ENCODE data around the gene DIS3L2. TPM values are rescaled to one million over a fixed set of nuclear protein-coding genes. Genes with fewer than 3 reads are reported as not detected.

Gene DIS3L2
- total RNA-seq, 1 donor from 2014 or later: 32.2 TPM

GRCh38 chr2:232183279-232183678 is 221.8 kb downstream of the DIS3L2 start:
- Histone ChIP-seq H3K36me3 (no peaks in the 10 kb centered on the region), H3K27ac (no peak overlapping the region), H3K27me3 (no peaks in the 10 kb centered on the region), H3K9me3 (no peaks in the 10 kb centered on the region), H3K4me1 (no peaks in the 10 kb centered on the region), H3K4me3 (no peak overlapping the region)
- DNase-seq (ENCODE audit: extremely low spot score in 2 of 2): no peak
- intact Hi-C loops (cut with DNase I): no loop called here
- TF ChIP-seq POLR2AphosphoS5 (IDR thresholded peaks at IDR 0.05; ENCODE audit: insufficient read depth in 1 of 2, low read depth in 1 of 2) (no peak), CTCF (IDR thresholded peaks at IDR 0.05) (no peak), POLR2A (IDR thresholded peaks at IDR 0.05) (no peak)

- Histone ChIP-seq H3K4me3 (no peak overlapping the region), H3K27me3 (no peaks in the 10 kb centered on the region), H3K36me3 (no peaks in the 10 kb centered on the region), H3K4me1 (no peaks in the 10 kb centered on the region), H3K9me3 (no peaks in the 10 kb centered on the region), H3K27ac (no peak overlapping the region)
- TF ChIP-seq POLR2AphosphoS5 (IDR thresholded peaks at IDR 0.05; ENCODE audit: insufficient read depth in 1 of 2, low read depth in 1 of 2): no peak
- no peak for TF ChIP-seq POLR2A (IDR thresholded peaks at IDR 0.05)
- TF ChIP-seq CTCF (IDR thresholded peaks at IDR 0.05): no peak
- intact Hi-C loops (cut with DNase I): no loop called here
- no peak for DNase-seq (ENCODE audit: extremely low spot score in 2 of 2)
Measured at GRCh38 chr2:232184346-232184745, 222.8 kb downstream of the DIS3L2 start.

- intact Hi-C loops (cut with DNase I): no loop called here
Measured at GRCh38 chr2:232190796-232191195, 229.3 kb downstream of the DIS3L2 start.

GRCh38 chr2:232195487-232195886 is 234.0 kb downstream of the DIS3L2 start:
- Histone ChIP-seq H3K9me3 (peaks cover 7% of the 10 kb centered on the region), H3K4me1 (no peaks in the 10 kb centered on the region), H3K36me3 (peaks cover 0 to 4% of the 10 kb centered on the region in 2 donors), H3K4me3 (no peak overlapping the region), H3K27me3 (no peaks in the 10 kb centered on the region), H3K27ac (no peak overlapping the region)
- TF ChIP-seq CTCF (IDR thresholded peaks at IDR 0.05): no peak
- TF ChIP-seq POLR2A (IDR thresholded peaks at IDR 0.05): no peak
- TF ChIP-seq POLR2AphosphoS5 (IDR thresholded peaks at IDR 0.05; ENCODE audit: insufficient read depth in 1 of 2, low read depth in 1 of 2): no peak
- DNase-seq (ENCODE audit: extremely low spot score in 2 of 2): no peak
- intact Hi-C loops (cut with DNase I): no loop called here

More at GRCh38 chr2:232190796-232191195, 229.3 kb downstream of the DIS3L2 start:
- Histone ChIP-seq H3K9me3 (peaks cover 7% of the 10 kb centered on the region), H3K36me3 (no peaks in the 10 kb centered on the region), H3K27me3 (no peaks in the 10 kb centered on the region), H3K4me1 (no peaks in the 10 kb centered on the region), H3K4me3 (no peak overlapping the region), H3K27ac (no peak overlapping the region)
- no peak for TF ChIP-seq POLR2AphosphoS5 (IDR thresholded peaks at IDR 0.05; ENCODE audit: insufficient read depth in 1 of 2, low read depth in 1 of 2)
- no peak for TF ChIP-seq POLR2A (IDR thresholded peaks at IDR 0.05)
- no peak for TF ChIP-seq CTCF (IDR thresholded peaks at IDR 0.05)
- DNase-seq (ENCODE audit: extremely low spot score in 2 of 2): no peak

GRCh38 chr2:232196802-232197201 is 235.3 kb downstream of the DIS3L2 start:
- Histone ChIP-seq H3K4me1 (no peaks in the 10 kb centered on the region), H3K27ac (no peak overlapping the region)

More at GRCh38 chr2:232196802-232197201, 235.3 kb downstream of the DIS3L2 start:
- Histone ChIP-seq H3K27me3 (no peaks in the 10 kb centered on the region), H3K4me3 (no peak overlapping the region), H3K9me3 (peaks cover 7% of the 10 kb centered on the region), H3K36me3 (peaks cover 0 to 4% of the 10 kb centered on the region in 2 donors)
- TF ChIP-seq CTCF (IDR thresholded peaks at IDR 0.05): no peak
- TF ChIP-seq POLR2AphosphoS5 (IDR thresholded peaks at IDR 0.05; ENCODE audit: insufficient read depth in 1 of 2, low read depth in 1 of 2): no peak
- TF ChIP-seq POLR2A (IDR thresholded peaks at IDR 0.05): no peak
- no peak for DNase-seq (ENCODE audit: extremely low spot score in 2 of 2)
- intact Hi-C loops (cut with DNase I): no loop called here
